Epithelial cell of esophagus (primary cell): Measurements from ENCODE around the gene ELFN2.

Source experiments
- DNase-seq: peaks from one replicate; pipeline ENCODE4 v3.0.0; 2010; ENCODE audit warnings: low read depth
- H3K4me3 ChIP-seq: 2 replicates; pipeline ENCODE4 v1.5.1; 2011; ENCODE audit warnings: mild to moderate bottlenecking, low read length, control low read depth
- CTCF ChIP-seq: IDR thresholded peaks from 2 replicates; pipeline ENCODE4 v1.5.1; 2011; ENCODE audit warnings: low read depth, mild to moderate bottlenecking, low read length, control low read depth, inconsistent platforms; ENCODE audit not compliant: insufficient read depth; ENCODE audit errors: missing control alignments

The ELFN2 gene

GRCh38 chr22:37394341-37394740 lies 32.9 kb downstream of the ELFN2 start:
- DNase-seq, result no peak
- no peak overlapping the region for H3K4me3 ChIP-seq
- TF ChIP-seq CTCF, result no peak

GRCh38 chr22:37393746-37394145 lies 33.5 kb downstream of the ELFN2 start:
- no peak for DNase-seq
- no peak for TF ChIP-seq CTCF
- H3K4me3 ChIP-seq, result no peak overlapping the region

GRCh38 chr22:37392721-37393328 lies 34.5 kb downstream of the ELFN2 start:
- no peak for DNase-seq
- no peak for TF ChIP-seq CTCF
- no peak overlapping the region for H3K4me3 ChIP-seq

GRCh38 chr22:37391702-37392101 lies 35.6 kb downstream of the ELFN2 start:
- no peak for DNase-seq
- no peak overlapping the region for H3K4me3 ChIP-seq
- no peak for TF ChIP-seq CTCF

- TF ChIP-seq CTCF, result no peak
- H3K4me3 ChIP-seq, result no peak overlapping the region
- DNase-seq, result no peak
These were observed 37.2 kb downstream of the ELFN2 start for GRCh38 chr22:37390075-37390474.

- no peak for TF ChIP-seq CTCF
- no peak for DNase-seq
- H3K4me3 ChIP-seq, result no peak overlapping the region
These were observed 38.7 kb downstream of the ELFN2 start for GRCh38 chr22:37388538-37388937.

- TF ChIP-seq CTCF, result no peak
- DNase-seq, result no peak
- no peak overlapping the region for H3K4me3 ChIP-seq
These were observed 39.5 kb downstream of the ELFN2 start for GRCh38 chr22:37387793-37388192.
